ENCODE measurements around the gene MCMBP. TPM values are rescaled to one million over a fixed set of nuclear protein-coding genes. Genes with fewer than 3 reads are reported as not detected.

MCMBP gene
- total RNA-seq, 1 donor, result 48.1 TPM

GRCh38 chr10:119845656-119846055, 27.0 kb downstream of the MCMBP start:
- Histone ChIP-seq H3K36me3 (ENCODE audit: insufficient read depth, low read length) (peaks cover 65% of the 10 kb centered on the region), H3K79me2 (ENCODE audit: insufficient read depth, low read length) (no peaks in the 10 kb centered on the region), H3K27ac (ENCODE audit: low read depth, low read length) (no peak overlapping the region), H4K20me1 (ENCODE audit: insufficient read depth, low read length) (no peaks in the 10 kb centered on the region), H3K4me2 (ENCODE audit: insufficient read depth, low read length) (no peak overlapping the region), H3K4me1 (ENCODE audit: insufficient read depth, low read length) (peaks cover 15% of the 10 kb centered on the region), H3K27me3 (ENCODE audit: insufficient read depth, low read length) (no peaks in the 10 kb centered on the region), H2AFZ (ENCODE audit: low read length) (no peak overlapping the region), H3K9me3 (ENCODE audit: low read depth, low read length) (no peaks in the 10 kb centered on the region), H3K4me3 (ENCODE audit: insufficient read depth, low read length) (no peak overlapping the region)
- no peak for DNase-seq (ENCODE audit: insufficient read length, low spot score, missing footprints)
- no peak for TF ChIP-seq CTCF (IDR thresholded peaks at IDR 0.05; ENCODE audit: extremely low read depth, low read depth, low read length)

GRCh38 chr10:119834188-119834587, 38.5 kb downstream of the MCMBP start:
- DNase-seq (ENCODE audit: insufficient read length, low spot score, missing footprints), result no peak
- Histone ChIP-seq H3K27ac (ENCODE audit: low read depth, low read length) (no peak overlapping the region), H3K27me3 (ENCODE audit: insufficient read depth, low read length) (no peaks in the 10 kb centered on the region), H3K36me3 (ENCODE audit: insufficient read depth, low read length) (peaks cover 79% of the 10 kb centered on the region), H3K79me2 (ENCODE audit: insufficient read depth, low read length) (peaks cover 2% of the 10 kb centered on the region), H3K4me1 (ENCODE audit: insufficient read depth, low read length) (no peaks in the 10 kb centered on the region), H2AFZ (ENCODE audit: low read length) (no peak overlapping the region), H3K4me3 (ENCODE audit: insufficient read depth, low read length) (no peak overlapping the region), H4K20me1 (ENCODE audit: insufficient read depth, low read length) (no peaks in the 10 kb centered on the region), H3K4me2 (ENCODE audit: insufficient read depth, low read length) (no peak overlapping the region), H3K9me3 (ENCODE audit: low read depth, low read length) (no peaks in the 10 kb centered on the region)
- no peak for TF ChIP-seq CTCF (IDR thresholded peaks at IDR 0.05; ENCODE audit: extremely low read depth, low read depth, low read length)

GRCh38 chr10:119832951-119833350, 39.7 kb downstream of the MCMBP start:
- no peak for DNase-seq (ENCODE audit: insufficient read length, low spot score, missing footprints)
- TF ChIP-seq CTCF (IDR thresholded peaks at IDR 0.05; ENCODE audit: extremely low read depth, low read depth, low read length), result no peak
- peaks cover 2% of the 10 kb centered on the region for H3K79me2 ChIP-seq (ENCODE audit: insufficient read depth, low read length)
- no peaks in the 10 kb centered on the region for H3K4me1 ChIP-seq (ENCODE audit: insufficient read depth, low read length)
- no peak overlapping the region for H2AFZ ChIP-seq (ENCODE audit: low read length)
- H3K36me3 ChIP-seq (ENCODE audit: insufficient read depth, low read length), result peaks cover 72% of the 10 kb centered on the region
- no peak overlapping the region for H3K4me3 ChIP-seq (ENCODE audit: insufficient read depth, low read length)
- no peaks in the 10 kb centered on the region for H3K27me3 ChIP-seq (ENCODE audit: insufficient read depth, low read length)
- no peaks in the 10 kb centered on the region for H4K20me1 ChIP-seq (ENCODE audit: insufficient read depth, low read length)
- no peaks in the 10 kb centered on the region for H3K9me3 ChIP-seq (ENCODE audit: low read depth, low read length)
- no peak overlapping the region for H3K4me2 ChIP-seq (ENCODE audit: insufficient read depth, low read length)
- no peak overlapping the region for H3K27ac ChIP-seq (ENCODE audit: low read depth, low read length)

GRCh38 chr10:119831656-119832055, 41.0 kb downstream of the MCMBP start:
- Histone ChIP-seq H3K79me2 (ENCODE audit: insufficient read depth, low read length) (peaks cover 2% of the 10 kb centered on the region), H4K20me1 (ENCODE audit: insufficient read depth, low read length) (no peaks in the 10 kb centered on the region), H3K9me3 (ENCODE audit: low read depth, low read length) (no peaks in the 10 kb centered on the region), H3K4me2 (ENCODE audit: insufficient read depth, low read length) (no peak overlapping the region), H2AFZ (ENCODE audit: low read length) (no peak overlapping the region), H3K4me1 (ENCODE audit: insufficient read depth, low read length) (no peaks in the 10 kb centered on the region), H3K27ac (ENCODE audit: low read depth, low read length) (no peak overlapping the region), H3K4me3 (ENCODE audit: insufficient read depth, low read length) (no peak overlapping the region), H3K27me3 (ENCODE audit: insufficient read depth, low read length) (no peaks in the 10 kb centered on the region), H3K36me3 (ENCODE audit: insufficient read depth, low read length) (peaks cover 77% of the 10 kb centered on the region)
- DNase-seq (ENCODE audit: insufficient read length, low spot score, missing footprints), result no peak
- TF ChIP-seq CTCF (IDR thresholded peaks at IDR 0.05; ENCODE audit: extremely low read depth, low read depth, low read length), result no peak

Measured in osteoblast (primary cell).